Mesendoderm (in vitro differentiated cells): ENCODE results near the gene SLC30A1.

Experiments
- DNase-seq: peaks from one replicate; pipeline ENCODE4 v3.0.0; 2013
- H2AK5ac ChIP-seq: 2 replicates; pipeline ENCODE4 v1.6.1; 2013; ENCODE audit warnings: low read length, inconsistent platforms
- H2BK120ac ChIP-seq: 2 replicates; pipeline ENCODE4 v1.6.1; 2013; ENCODE audit warnings: low read depth, mild to moderate bottlenecking, low read length, moderate library complexity, mixed read lengths
- H2BK15ac ChIP-seq: replicated peaks from 2 replicates; pipeline ENCODE4 v1.6.1; 2013; ENCODE audit warnings: low read depth, mild to moderate bottlenecking, moderate library complexity
- H2BK5ac ChIP-seq: 2 replicates; pipeline ENCODE4 v1.6.1; 2013; ENCODE audit warnings: low read length, inconsistent platforms
- H3K18ac ChIP-seq: 2 replicates; pipeline ENCODE4 v1.6.1; 2013; ENCODE audit warnings: mild to moderate bottlenecking, low read length, mixed read lengths
- H3K23ac ChIP-seq: one replicate; pipeline ENCODE4 v1.6.1; 2013; ENCODE audit warnings: low read length
- H3K27ac ChIP-seq: 2 replicates; pipeline ENCODE4 v1.5.1; 2013; ENCODE audit warnings: low read depth, mild to moderate bottlenecking, inconsistent platforms, low read length, moderate library complexity
- H3K27me3 ChIP-seq: 2 replicates; pipeline ENCODE4 v1.6.1; 2013; ENCODE audit warnings: low read length, control low read depth, mild to moderate bottlenecking, inconsistent platforms; ENCODE audit not compliant: insufficient read depth, poor library complexity
- H3K36me3 ChIP-seq: 2 replicates; pipeline ENCODE4 v1.6.1; 2013; ENCODE audit warnings: low read length, inconsistent platforms; ENCODE audit not compliant: control insufficient read depth, insufficient read depth
- H3K4ac ChIP-seq: one replicate; pipeline ENCODE4 v1.6.1; 2013; ENCODE audit warnings: low read depth, mild to moderate bottlenecking, low read length, moderate library complexity
- H3K4me1 ChIP-seq: 2 replicates; pipeline ENCODE4 v1.6.1; 2013; ENCODE audit warnings: low read depth, low read length, inconsistent platforms; ENCODE audit not compliant: control insufficient read depth
- H3K4me2 ChIP-seq: 2 replicates; pipeline ENCODE4 v1.6.1; 2013; ENCODE audit warnings: low read length
- H3K4me3 ChIP-seq: 2 replicates; pipeline ENCODE4 v1.5.1; 2013; ENCODE audit warnings: mild to moderate bottlenecking, low read length
- H3K56ac ChIP-seq: one replicate; pipeline ENCODE4 v1.6.1; 2013; ENCODE audit warnings: low read length
- H3K79me1 ChIP-seq: 2 replicates; pipeline ENCODE4 v1.6.1; 2013; ENCODE audit warnings: low read length, inconsistent platforms
- H3K79me2 ChIP-seq: 2 replicates; pipeline ENCODE4 v1.6.1; 2013; ENCODE audit warnings: mild to moderate bottlenecking, low read length; ENCODE audit not compliant: control insufficient read depth, insufficient read depth
- H3K9ac ChIP-seq: 2 replicates; pipeline ENCODE4 v1.6.1; 2013; ENCODE audit warnings: low read length, inconsistent platforms
- H4K5ac ChIP-seq: one replicate; pipeline ENCODE4 v1.6.1; 2013; ENCODE audit warnings: low read length
- H4K8ac ChIP-seq: one replicate; pipeline ENCODE4 v1.6.1; 2013; ENCODE audit warnings: low read depth, mild to moderate bottlenecking, control low read depth, low read length, moderate library complexity
- WGBS: extraction: QIAGEN DNeasy Blood & Tissue Kit; methylation state at CpG from one replicate; pipeline ENCODE4 v1.1.7; 2013; ENCODE audit warnings: low lambda C conversion rate, missing lambda C conversion rate; ENCODE audit not compliant: insufficient coverage; ENCODE audit errors: extremely low coverage; 5-methylcytosine and 5-hydroxymethylcytosine counted together

SLC30A1 gene

DNA sequence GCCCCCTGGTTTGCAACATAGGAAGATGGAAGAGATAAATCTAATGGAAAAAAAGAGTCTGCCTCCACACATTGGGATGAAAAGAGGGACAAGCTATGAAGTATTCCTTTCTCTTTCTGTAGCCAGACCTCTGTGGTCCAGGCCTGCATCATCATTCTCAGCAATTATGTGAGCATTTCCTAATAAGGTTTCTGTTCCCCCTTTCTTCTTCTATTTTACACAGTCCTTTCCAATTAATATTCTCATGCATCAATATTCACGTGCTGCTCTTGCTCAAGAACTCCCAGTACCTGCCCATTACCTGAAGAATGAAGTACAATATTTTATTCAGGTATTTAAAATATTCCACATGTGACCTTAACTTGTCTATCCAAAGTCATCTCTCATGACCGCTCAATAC lies 8.2 kb upstream of the SLC30A1 start:
- no peak for DNase-seq
- H3K4ac ChIP-seq, result no peak overlapping the region
- no peaks in the 10 kb centered on the region for H3K27me3 ChIP-seq
- no peak overlapping the region for H3K18ac ChIP-seq
- no peak overlapping the region for H2BK120ac ChIP-seq
- no peak overlapping the region for H3K4me3 ChIP-seq
- no peaks in the 10 kb centered on the region for H3K79me2 ChIP-seq
- H3K27ac ChIP-seq, result no peak overlapping the region
- WGBS, result no CpG with 5 or more reads among the region's 2 CpGs
- no peak overlapping the region for H2BK15ac ChIP-seq
- no peaks in the 10 kb centered on the region for H3K79me1 ChIP-seq
- no peak overlapping the region for H3K9ac ChIP-seq
- no peaks in the 10 kb centered on the region for H3K36me3 ChIP-seq
- H3K23ac ChIP-seq, result no peak overlapping the region
- H3K4me2 ChIP-seq, result no peak overlapping the region
- H3K56ac ChIP-seq, result no peak overlapping the region
- no peak overlapping the region for H2AK5ac ChIP-seq
- H4K8ac ChIP-seq, result no peak overlapping the region
- H2BK5ac ChIP-seq, result no peak overlapping the region
- H4K5ac ChIP-seq, result no peak overlapping the region
- no peaks in the 10 kb centered on the region for H3K4me1 ChIP-seq

DNA sequence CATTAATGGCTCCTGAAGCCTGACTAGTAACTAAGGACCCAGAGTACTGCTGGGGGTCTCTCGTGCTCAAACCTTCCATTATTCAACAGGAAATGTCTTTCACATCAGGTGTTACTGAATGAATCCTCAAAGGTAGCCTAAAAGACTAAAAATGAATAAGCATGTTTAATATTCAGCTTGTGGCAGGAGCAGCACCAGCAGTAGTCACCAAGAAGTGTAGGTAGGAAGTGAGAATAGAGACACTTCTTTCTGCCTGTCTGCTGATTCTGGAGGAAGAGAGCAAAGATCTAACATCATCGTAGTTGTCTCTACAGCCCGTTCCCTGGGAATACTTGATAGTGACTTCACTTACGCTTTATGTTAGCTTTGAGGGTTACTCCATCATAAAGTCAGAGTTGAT lies 7.6 kb upstream of the SLC30A1 start:
- Histone ChIP-seq H3K4me1 (peaks cover under 1% of the 10 kb centered on the region), H2BK120ac (no peak overlapping the region), H3K56ac (no peak overlapping the region), H3K79me1 (no peaks in the 10 kb centered on the region), H3K9ac (no peak overlapping the region), H3K23ac (no peak overlapping the region), H4K5ac (no peak overlapping the region), H2BK15ac (no peak overlapping the region), H3K4me3 (no peak overlapping the region), H3K4me2 (no peak overlapping the region), H3K79me2 (no peaks in the 10 kb centered on the region), H3K36me3 (no peaks in the 10 kb centered on the region), H3K4ac (no peak overlapping the region), H2BK5ac (no peak overlapping the region), H3K27me3 (no peaks in the 10 kb centered on the region), H2AK5ac (no peak overlapping the region), H3K18ac (no peak overlapping the region), H3K27ac (no peak overlapping the region), H4K8ac (no peak overlapping the region)
- no peak for DNase-seq
- WGBS, result no CpG with 5 or more reads among the region's 4 CpGs

DNA sequence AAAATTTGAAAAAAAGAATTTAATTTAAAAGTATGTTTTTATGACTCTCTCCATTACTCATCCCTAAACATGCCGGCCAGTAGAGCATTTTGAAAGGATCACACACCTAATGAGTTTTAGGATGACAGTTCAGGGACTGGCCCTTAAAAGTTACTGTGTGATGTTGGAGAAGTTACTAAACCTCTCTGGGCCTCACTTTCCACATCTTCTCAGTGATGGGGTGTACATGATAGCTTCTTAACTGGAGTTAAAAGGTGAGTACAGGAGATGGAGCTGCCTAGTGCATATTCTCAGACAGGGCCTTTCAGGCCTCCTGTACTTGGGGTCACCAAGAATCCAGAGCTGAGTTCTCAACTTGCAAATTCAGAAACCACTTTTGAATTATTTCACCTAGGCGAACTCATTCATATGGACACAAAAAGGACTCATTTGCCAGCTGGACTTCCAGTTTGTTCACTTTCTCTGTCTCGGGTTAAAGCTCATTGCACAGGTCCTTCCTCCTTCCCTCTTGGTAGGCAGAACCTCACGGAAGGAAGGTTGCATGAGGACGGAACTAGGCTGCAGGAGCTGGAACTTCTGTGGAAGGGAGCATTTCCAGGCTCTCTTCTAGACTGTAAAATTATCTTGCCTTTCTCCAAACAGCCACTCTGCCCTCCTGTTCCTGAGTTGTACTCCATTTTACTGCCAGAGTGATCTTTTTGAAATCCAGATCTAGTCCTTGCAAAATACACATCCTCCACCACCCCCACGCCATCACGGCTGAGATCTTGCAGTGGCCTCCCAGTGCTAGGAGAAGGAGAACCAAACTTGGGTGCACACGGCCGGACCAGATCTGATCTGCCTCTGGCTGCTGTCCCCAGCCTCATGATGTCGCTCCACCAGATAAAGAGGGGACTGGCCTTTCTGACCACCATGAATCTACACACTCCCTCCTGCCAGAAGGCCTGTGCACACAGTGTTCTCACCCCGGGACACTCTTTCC lies 4.3 kb upstream of the SLC30A1 start:
- Histone ChIP-seq H2AK5ac (no peak overlapping the region), H3K4me1 (peaks cover 6% of the 10 kb centered on the region), H3K56ac (no peak overlapping the region), H3K18ac (no peak overlapping the region), H3K79me2 (peaks cover 2% of the 10 kb centered on the region), H2BK15ac (no peak overlapping the region), H4K5ac (no peak overlapping the region), H2BK120ac (no peak overlapping the region), H3K36me3 (no peaks in the 10 kb centered on the region), H3K79me1 (no peaks in the 10 kb centered on the region), H3K27me3 (no peaks in the 10 kb centered on the region), H3K27ac (no peak overlapping the region), H3K4me2 (no peak overlapping the region), H3K4ac (no peak overlapping the region), H3K4me3 (no peak overlapping the region), H4K8ac (no peak overlapping the region), H3K9ac (no peak overlapping the region), H3K23ac (no peak overlapping the region), H2BK5ac (no peak overlapping the region)
- WGBS, result no CpG with 5 or more reads among the region's 11 CpGs
- no peak for DNase-seq

DNA sequence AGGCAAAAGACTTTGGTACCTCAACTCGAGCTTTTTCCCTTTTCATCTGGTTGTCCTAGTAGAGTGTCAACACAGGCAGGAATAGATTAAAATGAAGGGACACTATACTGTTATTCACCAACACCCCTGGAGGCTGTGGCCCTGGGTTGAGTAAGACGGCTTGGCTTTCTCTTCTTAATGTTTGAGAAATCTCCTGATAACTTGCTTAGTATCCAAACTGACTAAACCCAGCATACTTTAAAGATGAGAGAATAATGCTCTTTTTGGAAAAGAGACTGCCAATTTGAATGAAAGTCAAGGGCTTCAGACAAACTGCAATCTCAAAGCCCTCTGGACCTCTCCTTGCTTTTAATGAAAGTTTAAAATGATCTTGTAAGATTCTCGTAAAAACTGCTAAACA lies 2.6 kb upstream of the SLC30A1 start:
- Histone ChIP-seq H3K4me2 (no peak overlapping the region), H4K5ac (no peak overlapping the region), H3K79me1 (no peaks in the 10 kb centered on the region), H4K8ac (no peak overlapping the region), H3K18ac (no peak overlapping the region), H2BK15ac (no peak overlapping the region), H3K56ac (peak overlapping the region; percentile 17), H3K4me1 (peaks cover 6% of the 10 kb centered on the region), H3K4ac (no peak overlapping the region), H3K27me3 (no peaks in the 10 kb centered on the region), H2BK5ac (no peak overlapping the region), H2BK120ac (no peak overlapping the region), H3K36me3 (no peaks in the 10 kb centered on the region), H3K27ac (no peak overlapping the region), H3K23ac (no peak overlapping the region), H3K4me3 (no peak overlapping the region), H2AK5ac (no peak overlapping the region), H3K9ac (no peak overlapping the region), H3K79me2 (peaks cover 16% of the 10 kb centered on the region)
- DNase-seq, result no peak
- WGBS, result no CpG with 5 or more reads among the region's 3 CpGs

DNA sequence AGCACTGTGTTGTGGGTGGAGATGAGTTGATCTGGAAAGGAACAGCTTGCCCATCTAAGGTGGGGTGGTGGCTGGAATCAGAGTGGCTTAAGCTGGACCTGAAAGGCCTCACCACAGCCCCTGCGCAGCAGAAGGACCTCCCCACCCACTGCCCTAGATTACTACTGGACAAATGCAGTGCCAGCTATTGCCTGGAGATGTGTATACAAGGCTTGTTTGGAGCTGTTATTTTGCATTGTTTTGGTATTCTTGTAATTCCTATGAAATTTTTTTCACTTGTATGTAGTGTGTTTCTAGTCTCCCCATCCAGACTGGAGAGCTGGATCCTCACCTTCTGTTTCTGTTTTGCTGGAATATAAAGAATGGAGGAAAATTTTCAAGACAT lies 1.3 kb upstream of the SLC30A1 start:
- no peak overlapping the region for H3K4me3 ChIP-seq

More for the DNA sequence above, 1.3 kb upstream of the SLC30A1 start:
- Histone ChIP-seq H4K8ac (no peak overlapping the region), H3K4me1 (peaks cover 6% of the 10 kb centered on the region), H2AK5ac (no peak overlapping the region), H3K79me1 (no peaks in the 10 kb centered on the region), H3K56ac (no peak overlapping the region), H3K36me3 (no peaks in the 10 kb centered on the region), H3K23ac (no peak overlapping the region), H2BK15ac (no peak overlapping the region), H3K9ac (no peak overlapping the region), H3K79me2 (peaks cover 26% of the 10 kb centered on the region), H4K5ac (no peak overlapping the region), H3K4me2 (no peak overlapping the region), H3K18ac (no peak overlapping the region), H3K27me3 (no peaks in the 10 kb centered on the region), H2BK120ac (no peak overlapping the region), H3K4ac (no peak overlapping the region), H3K27ac (no peak overlapping the region), H2BK5ac (no peak overlapping the region)
- DNase-seq, result no peak
- no CpG with 5 or more reads among the region's 1 CpG for WGBS
